ENCODE data around the gene DOCK4.

DOCK4 gene

DNA sequence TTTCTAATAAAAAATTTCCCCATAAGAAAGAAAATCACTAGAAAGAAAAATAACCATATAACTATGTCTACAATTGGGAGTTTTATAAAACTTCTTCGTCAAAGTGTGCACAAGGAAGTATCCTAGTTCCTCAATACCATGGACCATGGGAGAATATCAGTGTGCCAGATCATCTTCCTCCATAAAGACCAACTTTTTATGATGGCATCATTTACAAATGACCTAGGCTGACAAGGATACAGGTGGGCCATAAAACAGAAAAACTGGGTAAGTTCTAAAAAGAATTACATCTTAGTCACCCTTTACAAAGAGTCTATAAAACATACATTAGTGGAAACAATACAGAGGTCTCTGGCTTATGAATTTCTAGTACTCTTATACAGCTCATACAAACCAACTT is 303.2 kb downstream of the DOCK4 start:
- DNase-seq (ENCODE audit: low read depth): no peak

DNA sequence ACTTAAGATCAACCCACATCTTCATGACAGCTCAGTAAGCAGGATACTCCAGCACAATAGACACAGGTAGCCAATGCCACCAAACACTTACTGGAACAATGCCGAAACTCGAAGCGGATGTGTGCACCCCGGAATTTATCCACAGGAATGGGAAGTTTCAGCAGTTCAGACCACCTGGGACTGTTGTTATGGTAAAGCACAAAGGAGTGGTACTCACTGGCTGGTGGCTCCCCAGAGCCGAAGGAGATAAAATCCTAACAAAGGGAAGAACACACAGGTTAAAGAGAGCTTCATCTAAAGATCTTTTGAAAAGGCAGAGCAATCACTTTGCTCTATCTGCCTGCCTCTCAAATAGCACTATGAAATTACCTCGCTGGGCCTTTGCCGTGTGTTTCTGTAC is 305.9 kb downstream of the DOCK4 start:
- no peak for DNase-seq (ENCODE audit: low read depth)

DNA sequence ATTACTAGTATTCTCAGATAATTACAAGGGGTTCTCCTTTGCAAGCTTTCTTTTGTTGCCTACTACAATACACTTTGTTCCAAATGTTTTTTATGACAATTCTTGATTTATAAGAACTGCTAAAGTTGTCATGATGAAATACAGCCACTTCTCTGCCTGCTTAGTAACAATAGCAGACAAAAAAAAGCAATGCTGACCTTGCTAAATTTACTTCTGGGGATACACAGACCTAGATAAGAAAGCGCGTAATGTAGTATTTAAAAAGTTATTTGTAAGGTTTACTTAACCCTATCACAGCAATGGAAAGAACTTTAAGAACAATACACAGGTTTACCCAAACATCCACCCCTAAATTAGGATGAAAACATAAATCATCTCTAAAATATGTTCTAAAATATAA is 311.1 kb downstream of the DOCK4 start:
- DNase-seq (ENCODE audit: low read depth): no peak

DNA sequence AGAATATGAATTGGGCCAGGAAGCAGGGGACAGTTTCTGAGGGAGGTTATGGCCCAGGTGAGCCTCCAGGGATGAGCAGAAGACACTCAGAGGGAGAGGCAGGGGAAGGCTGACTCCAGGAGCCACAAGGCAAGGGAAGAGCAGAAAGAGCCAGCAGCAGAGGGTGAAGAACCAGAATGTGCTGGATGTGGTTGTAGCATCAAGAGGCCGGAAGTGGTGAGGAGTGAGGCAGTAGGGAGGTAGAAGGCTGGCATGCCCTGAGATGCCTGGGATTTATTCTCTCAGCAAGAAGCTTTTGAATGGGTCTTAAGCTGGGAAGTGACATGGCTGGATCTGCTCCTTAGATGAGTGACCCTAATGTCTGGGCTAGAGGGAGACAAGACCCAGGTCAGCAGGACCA is 311.7 kb downstream of the DOCK4 start:
- no peak for DNase-seq (ENCODE audit: low read depth)

DNA sequence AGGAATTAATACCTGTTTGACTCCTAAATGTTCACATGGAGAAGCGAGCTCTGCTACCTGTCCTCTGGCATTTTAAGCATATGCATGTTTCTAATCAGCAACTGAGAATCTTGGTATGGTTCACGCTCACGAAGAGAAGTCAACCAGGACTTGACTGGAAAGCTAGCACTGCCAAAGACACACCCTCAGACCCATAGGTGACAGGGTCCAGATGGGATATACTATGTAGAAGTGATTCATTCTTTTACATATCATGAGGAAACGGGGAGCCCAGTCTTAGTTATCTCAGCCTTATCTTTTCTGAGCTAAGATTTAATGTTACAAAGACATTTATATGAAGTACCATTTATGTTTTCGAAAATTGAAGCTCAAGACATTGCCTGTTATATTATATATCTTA is 313.0 kb downstream of the DOCK4 start:
- DNase-seq (ENCODE audit: low read depth): no peak

DNA sequence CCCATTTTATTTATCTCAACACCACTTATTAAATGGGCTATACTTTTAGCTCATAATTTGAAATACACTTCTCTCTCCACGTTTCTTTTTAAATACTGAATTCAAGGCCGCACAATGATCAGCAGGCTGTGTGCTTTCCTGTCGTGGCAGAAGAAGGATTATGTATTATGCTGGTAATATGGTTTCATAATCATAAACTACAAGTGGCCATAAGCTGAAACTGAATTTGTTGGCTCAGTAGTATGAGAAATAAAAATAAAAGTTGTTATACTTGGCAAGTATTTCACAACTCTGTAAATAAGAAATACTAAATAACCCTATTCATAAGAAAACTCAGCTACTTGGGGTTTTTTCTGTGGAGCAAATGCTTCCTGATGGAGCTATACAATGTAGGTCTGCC is 313.6 kb downstream of the DOCK4 start:
- DNase-seq (ENCODE audit: low read depth): no peak

DNA sequence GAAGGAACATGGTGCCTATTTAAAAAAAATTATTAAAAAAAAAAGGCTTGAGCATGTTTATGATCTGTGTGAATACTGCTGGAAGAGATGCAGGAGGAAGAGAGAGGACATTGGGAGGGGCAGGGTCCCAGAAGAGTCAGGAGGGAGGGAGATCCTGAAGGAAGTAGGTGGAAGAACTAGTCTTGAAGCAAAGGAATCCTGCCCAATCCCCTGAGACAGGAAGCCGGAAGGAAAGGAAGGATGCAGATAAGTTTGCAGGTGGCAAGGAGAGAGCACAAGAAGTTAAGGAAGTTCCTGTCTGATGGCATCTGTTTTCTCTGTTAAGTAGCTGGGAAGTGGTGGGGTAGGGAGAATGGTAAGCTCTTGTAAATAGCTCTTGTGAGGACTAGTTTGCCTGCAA is 318.5 kb downstream of the DOCK4 start:
- DNase-seq (ENCODE audit: low read depth): no peak

DNA sequence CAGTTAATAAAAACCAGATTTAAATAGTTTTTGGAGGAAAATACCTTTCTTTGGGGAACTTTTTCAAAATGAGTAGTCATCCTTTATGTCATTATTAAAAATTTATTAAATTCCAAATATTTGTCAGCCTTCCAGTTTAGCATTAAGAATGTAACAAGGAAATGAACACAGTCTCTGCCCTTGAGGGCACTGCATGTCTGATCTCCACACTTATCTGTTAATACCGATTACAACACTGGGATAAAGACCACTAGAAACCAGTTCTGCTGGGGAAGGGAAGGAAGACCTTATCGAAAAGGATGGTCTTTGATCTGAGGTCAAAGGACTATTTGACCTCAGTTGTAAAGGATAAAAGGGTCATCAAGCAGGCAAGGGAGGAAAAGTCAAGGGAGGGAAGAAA is 320.0 kb downstream of the DOCK4 start:
- DNase-seq (ENCODE audit: low read depth): no peak

DNA sequence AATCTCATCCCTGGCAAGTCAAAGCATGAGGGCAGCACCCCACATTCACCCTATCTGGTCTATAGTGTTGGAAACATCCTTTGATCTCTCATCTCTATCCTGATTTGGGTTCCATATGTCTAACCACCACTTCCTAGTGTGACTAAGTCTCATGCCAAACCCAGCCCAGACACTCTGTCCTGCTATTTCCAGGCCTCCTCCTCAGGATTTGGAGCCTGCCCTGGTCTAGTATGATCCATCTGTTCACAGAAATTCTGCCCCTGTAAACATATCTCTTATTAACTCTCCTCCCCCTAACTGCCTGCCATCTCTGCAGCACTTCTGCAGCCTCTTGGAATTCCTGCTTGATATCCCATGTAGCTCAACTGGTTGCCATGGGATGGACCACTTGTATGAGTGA is 323.0 kb downstream of the DOCK4 start:
- no peak for DNase-seq (ENCODE audit: low read depth)

DNA sequence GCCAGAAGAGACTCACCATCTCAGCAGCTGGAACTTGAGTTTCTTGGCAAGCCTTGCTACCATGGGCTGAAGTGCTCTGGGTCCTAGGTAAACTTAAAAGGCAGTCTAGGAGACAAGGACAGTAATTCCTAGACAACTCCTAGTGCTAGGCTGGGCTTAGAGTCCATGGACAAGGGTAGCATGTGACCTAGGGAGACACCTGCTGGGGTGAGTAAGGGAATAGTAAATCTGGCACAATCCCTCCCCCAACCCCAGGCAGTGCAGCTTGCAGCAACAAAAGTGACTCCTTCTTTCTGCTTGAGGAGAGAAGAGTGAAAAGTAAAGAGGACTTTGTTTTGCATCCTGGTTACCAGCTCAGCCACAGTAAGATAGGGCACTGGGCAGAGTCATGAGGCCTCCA is 327.4 kb downstream of the DOCK4 start:
- no peak for DNase-seq (ENCODE audit: low read depth)

DNA sequence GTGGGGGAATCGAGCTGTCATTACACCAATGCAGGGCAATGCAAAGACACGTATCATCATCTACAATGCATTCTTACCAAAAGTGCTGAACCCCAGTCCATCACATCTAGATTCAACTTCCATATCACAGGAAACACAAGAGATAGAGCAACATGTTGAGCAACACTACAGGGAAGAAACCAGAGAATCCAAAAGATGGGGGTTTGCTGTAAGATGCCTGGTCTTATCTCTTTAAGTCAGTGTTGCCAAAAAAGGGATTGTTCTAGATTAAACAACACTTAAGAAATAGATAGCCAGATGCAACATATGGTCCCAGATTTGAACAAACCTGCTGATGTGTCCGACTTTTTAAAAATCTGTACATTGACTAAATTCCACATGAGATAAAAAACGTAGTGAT is 328.3 kb downstream of the DOCK4 start:
- no peak for DNase-seq (ENCODE audit: low read depth)

DNA sequence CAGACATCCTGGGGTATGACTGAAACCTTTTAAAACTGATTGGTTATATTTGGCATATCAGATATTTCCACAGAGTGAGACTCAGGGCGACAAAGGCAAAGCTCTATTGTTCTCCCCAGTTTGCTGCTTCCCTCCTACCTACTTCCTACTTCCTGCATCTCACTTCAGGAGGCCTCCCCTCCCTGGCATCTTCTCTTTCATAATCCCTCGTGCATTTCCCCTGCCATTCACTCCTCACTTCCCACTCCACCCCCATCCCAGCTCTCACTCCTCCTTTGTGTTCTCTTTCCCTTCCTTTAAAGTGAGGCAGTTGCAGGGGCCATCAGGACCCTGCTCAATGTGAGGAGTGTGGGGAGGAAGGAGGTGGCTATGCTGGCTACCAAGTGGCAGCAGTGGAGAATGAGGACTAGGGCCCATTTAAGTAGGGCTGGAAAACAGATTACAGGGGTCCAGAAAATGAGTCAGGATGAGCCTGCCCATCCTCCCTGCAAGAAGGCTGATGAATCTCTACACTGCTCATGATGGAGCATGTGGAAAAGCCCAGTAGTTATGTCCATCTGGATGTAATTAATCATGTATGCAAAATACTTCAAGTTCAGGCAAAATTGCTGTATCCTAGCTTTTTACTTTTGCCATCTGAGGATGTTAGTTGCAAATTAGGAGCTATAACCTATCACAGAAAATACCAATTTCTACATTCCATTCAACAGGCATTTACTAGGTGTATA is 332.1 kb downstream of the DOCK4 start:
- DNase-seq (ENCODE audit: low read depth): no peak

DNA sequence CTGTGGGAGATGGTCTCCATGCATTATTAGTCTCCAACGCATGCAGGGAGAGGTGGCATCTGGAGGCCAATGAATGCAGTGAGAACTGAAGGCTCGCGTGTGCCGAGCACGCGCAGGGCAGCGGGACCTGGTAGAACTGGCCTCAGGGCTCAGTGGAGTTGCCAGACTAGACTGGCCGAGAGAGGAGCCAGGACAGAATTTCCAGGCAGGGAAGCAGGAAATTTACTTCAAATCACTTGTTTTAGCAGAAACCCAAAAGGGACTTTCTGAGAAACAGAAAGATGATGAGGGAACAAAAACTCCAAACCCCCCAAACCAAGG is 332.9 kb downstream of the DOCK4 start:
- no peak for DNase-seq (ENCODE audit: low read depth)

DNA sequence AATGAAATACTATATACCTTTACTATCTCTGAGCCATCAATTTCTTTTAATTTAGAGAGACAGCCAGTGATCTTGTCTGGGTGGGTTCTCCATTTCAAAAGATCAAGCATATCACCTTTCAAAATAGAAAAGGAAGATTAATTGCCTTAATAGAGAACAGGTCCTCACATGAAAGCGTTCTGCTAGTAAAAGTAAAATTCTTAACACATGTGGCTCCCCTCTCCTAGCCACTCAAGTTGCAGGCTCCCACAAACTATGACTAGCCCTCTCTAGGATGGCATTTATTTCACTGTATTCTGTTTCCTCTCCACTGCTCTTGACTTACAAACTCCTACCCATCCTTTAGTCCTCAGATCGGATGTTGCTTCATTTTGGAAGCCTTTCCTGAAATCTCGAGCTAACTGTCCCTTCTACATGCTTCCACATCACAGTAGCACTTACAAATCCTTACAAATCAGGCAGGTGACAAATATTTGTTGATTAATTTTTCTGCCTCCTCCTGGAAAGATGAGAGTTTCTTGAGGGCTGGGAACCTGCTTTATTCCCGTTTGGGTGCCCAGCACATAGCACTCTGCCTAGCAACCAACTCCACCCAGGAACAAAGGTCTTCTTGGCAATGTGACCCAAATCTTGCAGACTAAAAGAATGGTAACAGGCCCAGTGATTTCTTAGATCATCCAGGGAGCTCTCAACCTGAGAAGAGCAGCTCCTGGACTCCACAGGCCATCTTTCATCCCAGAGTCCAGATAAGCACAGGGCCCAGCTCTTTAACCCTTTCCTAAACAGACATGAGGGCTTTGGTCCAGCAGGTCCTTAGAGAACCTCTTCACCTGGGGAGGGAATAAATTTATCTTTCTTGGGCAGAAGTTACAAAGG is 333.5 kb downstream of the DOCK4 start:
- no peak for DNase-seq (ENCODE audit: low read depth)

DNA sequence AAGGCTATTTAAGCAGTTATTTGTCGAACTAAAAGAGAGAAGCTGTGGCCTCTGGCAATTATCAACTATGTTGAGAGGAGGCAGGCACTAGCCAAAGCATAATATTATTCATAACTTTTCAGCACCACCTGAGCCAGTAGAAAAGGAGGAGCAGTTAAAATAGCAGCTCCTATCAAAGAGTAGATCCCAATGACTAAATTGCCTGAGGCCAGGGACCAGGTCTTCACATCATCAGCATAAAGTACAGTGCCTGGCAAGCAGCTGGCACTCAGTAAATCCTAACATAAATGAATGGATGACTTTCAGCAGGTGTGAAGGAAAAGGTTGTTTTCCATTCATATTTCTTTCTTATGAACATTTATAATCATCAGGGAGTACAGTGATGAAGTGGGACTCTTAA is 334.9 kb downstream of the DOCK4 start:
- no peak for DNase-seq (ENCODE audit: low read depth)

DNA sequence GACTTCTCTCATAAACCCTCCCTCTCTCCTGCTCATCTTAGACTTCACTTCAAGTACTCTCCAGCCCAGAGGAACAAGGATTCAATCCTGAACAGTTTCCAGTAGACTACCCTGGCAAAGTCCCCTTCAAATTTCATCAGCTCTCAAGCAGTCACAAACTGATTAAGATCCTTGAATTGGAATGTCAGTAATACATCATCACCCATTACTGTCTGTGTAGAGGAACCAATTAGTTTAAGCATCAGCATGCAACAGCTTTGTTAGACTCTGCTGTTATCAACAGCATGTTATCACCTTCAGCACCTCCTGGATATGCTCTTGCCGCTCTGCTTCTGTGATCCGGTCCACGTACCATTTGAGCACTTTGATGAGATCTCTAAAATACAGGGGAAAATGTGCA is 336.9 kb downstream of the DOCK4 start:
- DNase-seq (ENCODE audit: low read depth): no peak

DNA sequence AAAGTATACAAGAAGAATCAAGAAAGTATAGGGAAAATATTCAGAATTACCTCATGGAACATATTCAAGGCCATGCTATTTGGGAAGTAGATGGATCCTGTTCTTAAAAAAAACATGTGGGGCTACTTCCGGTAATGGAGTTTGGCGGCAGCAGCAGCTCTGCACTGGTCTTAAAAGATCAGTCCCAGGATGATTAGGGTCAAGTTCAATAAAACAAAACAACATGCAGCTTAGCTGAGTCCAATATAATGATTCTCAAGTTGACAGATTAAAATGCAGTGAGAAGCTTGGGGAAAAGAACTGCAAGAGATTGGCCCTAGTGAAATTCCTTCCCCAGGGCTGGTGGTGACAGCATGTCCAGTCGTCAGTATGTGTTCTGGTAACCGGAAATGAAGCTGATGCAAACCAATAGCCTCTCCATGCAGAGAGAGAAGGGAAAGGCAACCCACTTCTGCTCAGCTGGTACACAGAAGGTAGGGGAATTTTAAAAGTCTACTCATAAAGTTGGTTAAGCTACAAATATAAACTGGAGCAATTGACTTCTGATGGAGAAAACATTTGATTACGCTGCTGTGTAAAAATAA is 338.8 kb downstream of the DOCK4 start:
- DNase-seq (ENCODE audit: low read depth): no peak

DNA sequence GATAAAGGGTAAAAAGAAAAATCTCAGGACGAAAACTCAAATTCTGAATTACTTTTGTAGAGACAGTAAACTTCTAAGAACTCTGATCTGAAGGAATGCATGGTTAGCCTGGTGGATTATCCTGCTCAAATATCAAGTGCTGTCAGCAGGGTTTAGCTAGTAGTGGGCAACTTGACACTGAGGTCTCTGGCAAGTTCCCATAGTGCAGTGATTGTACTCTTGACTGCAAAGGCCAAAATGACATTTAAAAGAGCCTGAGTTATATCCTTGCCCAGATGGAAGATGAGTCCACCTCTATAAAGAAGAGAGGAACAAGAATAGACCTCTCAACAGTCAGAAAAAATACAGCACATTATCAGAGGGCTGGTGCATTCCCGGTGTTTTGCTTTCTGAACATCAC is 339.4 kb downstream of the DOCK4 start:
- DNase-seq (ENCODE audit: low read depth): no peak

DNA sequence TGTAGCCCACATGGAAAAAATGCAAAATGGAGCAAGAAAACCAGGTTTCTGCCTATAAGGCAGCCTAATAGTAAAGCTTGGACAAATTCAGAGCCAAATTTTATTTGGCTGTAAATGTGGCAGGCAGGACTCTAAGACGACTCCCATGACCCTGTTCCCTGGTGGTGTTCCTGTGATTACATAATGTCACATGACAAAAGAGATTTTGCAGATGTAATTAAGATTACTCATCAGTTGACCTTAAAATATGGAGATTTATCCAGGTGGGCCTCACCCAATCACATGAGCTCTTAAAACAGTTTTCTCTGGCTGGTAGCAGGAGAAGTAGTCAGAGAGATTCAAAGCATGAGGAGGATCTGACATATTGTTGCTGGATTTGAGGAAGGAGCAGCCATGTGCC is 340.8 kb downstream of the DOCK4 start:
- no peak for DNase-seq (ENCODE audit: low read depth)

DNA sequence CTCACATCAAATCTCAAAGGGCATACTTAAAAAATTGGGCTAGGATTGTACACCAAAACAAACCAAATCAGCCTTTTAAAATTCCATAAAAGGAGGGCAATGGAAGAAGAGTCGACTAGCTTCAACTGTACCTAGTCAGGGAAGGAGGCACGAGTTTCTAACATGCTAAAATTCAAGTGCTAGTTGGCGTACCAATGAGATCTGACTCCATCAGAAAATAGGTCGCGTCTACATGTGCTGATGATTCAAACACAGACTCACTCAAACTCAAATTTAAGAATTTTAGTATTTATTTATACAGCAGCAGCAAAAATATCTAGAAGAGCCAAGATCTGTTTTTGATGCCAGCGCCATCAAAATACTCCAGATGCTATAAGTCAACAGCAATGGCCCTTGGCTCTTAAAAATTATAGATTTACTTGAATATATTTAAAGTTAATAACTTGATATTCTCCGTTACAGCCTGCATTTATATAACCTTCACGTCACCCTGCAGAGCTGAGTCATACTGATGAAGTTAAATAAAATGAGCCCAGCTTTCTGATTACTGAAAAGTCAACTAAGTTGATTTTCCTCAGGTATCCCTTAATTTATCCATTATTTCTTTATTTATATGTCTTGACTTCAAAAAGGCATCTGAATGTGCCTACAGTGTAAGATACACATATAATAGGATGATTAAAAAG is 341.8 kb downstream of the DOCK4 start:
- no peak for DNase-seq (ENCODE audit: low read depth)

DNA sequence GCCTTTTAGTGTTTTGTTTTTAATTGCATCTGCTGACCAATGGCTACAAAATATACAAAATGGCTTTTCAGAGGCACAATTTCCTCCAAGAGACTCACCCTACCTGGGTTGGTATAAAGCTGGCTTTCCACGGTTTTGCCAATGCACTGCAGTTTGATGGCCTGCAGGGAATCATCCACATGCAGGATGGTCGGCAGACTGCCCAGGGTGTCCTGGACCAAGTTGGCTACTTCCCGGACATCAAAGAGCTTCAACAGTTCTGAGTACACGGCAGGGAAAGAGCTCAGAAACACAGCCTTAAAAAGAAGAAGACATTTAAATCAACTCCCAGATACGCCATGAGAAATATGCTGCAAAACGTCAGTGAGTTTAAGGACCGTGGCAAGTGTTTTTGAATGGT is 342.9 kb downstream of the DOCK4 start:
- DNase-seq (ENCODE audit: low read depth): no peak

DNA sequence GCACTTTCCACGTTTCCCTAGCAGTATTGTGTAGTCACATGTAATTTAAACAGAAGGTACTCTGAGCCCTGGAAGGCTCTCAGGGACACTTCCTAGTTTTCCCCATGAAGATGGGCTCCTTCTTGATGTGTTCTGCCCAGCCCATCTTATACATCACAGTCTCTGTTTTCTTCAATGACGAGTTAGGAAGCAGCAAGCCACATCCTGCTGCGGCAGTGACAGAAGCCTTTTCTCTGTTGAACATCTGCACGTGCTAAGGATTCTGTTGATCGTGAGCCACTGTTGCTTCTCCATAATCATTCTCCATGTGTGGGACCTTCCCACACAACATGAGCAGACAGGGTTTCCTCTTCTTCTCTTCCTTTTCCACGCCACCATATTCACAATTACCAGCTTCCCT is 346.0 kb downstream of the DOCK4 start:
- no peak for DNase-seq (ENCODE audit: low read depth)

DNA sequence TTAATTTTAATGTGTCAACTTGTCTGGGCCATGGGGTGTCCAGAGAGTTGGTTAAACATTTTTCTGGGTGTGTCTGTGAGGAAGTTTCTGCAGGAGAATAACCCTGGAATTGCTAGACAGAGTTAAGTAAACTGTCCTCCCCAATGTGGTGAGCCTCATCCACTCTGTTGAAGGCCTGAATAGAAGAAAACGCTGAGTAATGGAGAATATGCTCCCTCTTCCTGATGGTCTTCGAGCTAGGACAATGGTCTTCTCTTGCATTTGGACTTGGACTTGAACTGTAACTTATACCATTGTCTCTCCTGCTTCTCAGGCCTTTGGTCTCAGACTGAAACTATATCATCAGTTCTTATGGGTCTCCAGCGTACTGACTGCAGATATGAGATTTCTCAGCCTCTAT is 347.9 kb downstream of the DOCK4 start:
- no peak for DNase-seq (ENCODE audit: low read depth)
